Tibial nerve (tissue), 4 donors: Measurements from ENCODE around the gene ABHD12B. TPM values are rescaled to one million over a fixed set of nuclear protein-coding genes. Genes with fewer than 3 reads are reported as not detected.
A peak's percentile ranks its signal among the peaks of the same experiment; 100 is the strongest.

Experiments
- DNase-seq, 2 donors: peaks; one replicate each; pipeline ENCODE4 v3.0.0-alpha.2; 2019; ENCODE audit warnings: low spot score in 2 of 2
- H3K27ac ChIP-seq, 4 donors: fragments of 200-600 bp; sonication (generic) in 3 of 4; one replicate each; pipeline ENCODE4 v1.5.1; 2017 to 2019; ENCODE audit warnings: mild to moderate bottlenecking in 1 of 4
- H3K27me3 ChIP-seq, 2 donors: fragments of 200-600 bp; sonication (generic) in 1 of 2; one replicate each; pipeline versions ENCODE4 v1.5.1 to v1.6.0; 2017 to 2019
- H3K36me3 ChIP-seq, 3 donors: fragments of 200-600 bp; sonication (generic); one replicate each; pipeline ENCODE4 v1.5.1; 2018 to 2019
- H3K4me1 ChIP-seq, 4 donors: fragments of 200-600 bp; sonication (generic) in 3 of 4; one replicate each; pipeline ENCODE4 v1.5.1; 2017 to 2019
- H3K4me3 ChIP-seq, 4 donors: fragments of 200-600 bp; sonication (generic) in 3 of 4; one replicate each; pipeline ENCODE4 v1.5.1; 2017 to 2019; ENCODE audit warnings: mild to moderate bottlenecking in 1 of 4, moderate library complexity in 1 of 4
- H3K9me3 ChIP-seq, 4 donors: fragments of 200-600 bp; sonication (generic) in 3 of 4; one replicate each; pipeline ENCODE4 v1.5.1; 2017 to 2019
- CTCF ChIP-seq, 5 experiments: fragments of 200-600 bp in 3 of 5; fragments of 450-650 bp in 2 of 5; sonication (generic) in 3 of 5; IDR thresholded peaks; one replicate each; pipeline ENCODE4 v1.5.1; 2016 to 2019; ENCODE audit warnings: antibody characterized with exemption in 5 of 5, mild to moderate bottlenecking in 3 of 5, moderate library complexity in 2 of 5
- EP300 ChIP-seq, 2 donors: sonication (generic); formaldehyde crosslinking; IDR thresholded peaks; one replicate each; pipeline ENCODE4 v1.6.1; 2017; ENCODE audit warnings: antibody characterized with exemption in 2 of 2, mild to moderate bottlenecking in 1 of 2
- POLR2A ChIP-seq, 2 donors: fragments of 450-650 bp; IDR thresholded peaks; one replicate each; pipeline ENCODE4 v1.6.1; 2017; ENCODE audit warnings: antibody characterized with exemption in 2 of 2, mild to moderate bottlenecking in 2 of 2, moderate library complexity in 2 of 2
- WGBS, 2 donors: methylation state at CpG; one replicate each; pipeline ENCODE4 v1.1.5; 2018; 5-methylcytosine and 5-hydroxymethylcytosine counted together
- total RNA-seq, 4 donors: library from RNA; depleted of rRNA; stranded (reverse); fragments of >200 nt; gene quantifications; one replicate each; pipeline ENCODE4 v1.1.0, GENCODE V29; 2016

Gene ABHD12B
- total RNA-seq, result not detected

GRCh38 chr14:50871914-50872732 lies at the start of gene ABHD12B:
Gene ABHD12B (plus strand): TSS chr14:50872053. CDS start chr14:50872175, 122 bp downstream.
- H3K36me3 ChIP-seq, result no peaks in the 10 kb centered on the region
- peaks cover 2 to 24% of the 10 kb centered on the region in 2 donors for H3K27me3 ChIP-seq
- no peak within 1 kb of the TSS for H3K27ac ChIP-seq
- peaks cover 0 to 7% (median 0%) of the 10 kb centered on the region in 4 donors for H3K4me1 ChIP-seq
- no peaks in the 10 kb centered on the region for H3K9me3 ChIP-seq
- TF ChIP-seq EP300 (IDR thresholded peaks at IDR 0.05), result no peak
- no peak for TF ChIP-seq CTCF (IDR thresholded peaks at IDR 0.05)
- no peak for TF ChIP-seq POLR2A (IDR thresholded peaks at IDR 0.05)
- WGBS, 2 donors, result 9% methylated on average over 26 to 55 of the region's 63 CpGs
- peak within 1 kb of the TSS in 2 of 4 donors; percentile 15 to 45 for H3K4me3 ChIP-seq
- no peak for DNase-seq

GRCh38 chr14:50822501-50823042 lies 49.3 kb upstream of the ABHD12B start:
- 65 to 75% methylated on average over 11 of the region's 11 CpGs for WGBS, 2 donors
- DNase-seq, result no peak
- Histone ChIP-seq H3K36me3 (no peaks in the 10 kb centered on the region), H3K27me3 (no peaks in the 10 kb centered on the region), H3K4me3 (no peak overlapping the region), H3K27ac (peak overlapping the region in 1 of 4 donors; percentile 50), H3K4me1 (peaks cover 0 to 38% (median 10%) of the 10 kb centered on the region in 4 donors), H3K9me3 (no peaks in the 10 kb centered on the region)
- TF ChIP-seq POLR2A (IDR thresholded peaks at IDR 0.05), result no peak
- TF ChIP-seq CTCF (IDR thresholded peaks at IDR 0.05), result no peak
- TF ChIP-seq EP300 (IDR thresholded peaks at IDR 0.05), result no peak

- no peak for TF ChIP-seq POLR2A (IDR thresholded peaks at IDR 0.05)
- no peak for TF ChIP-seq EP300 (IDR thresholded peaks at IDR 0.05)
- TF ChIP-seq CTCF (IDR thresholded peaks at IDR 0.05), result no peak
- H3K36me3 ChIP-seq, result no peaks in the 10 kb centered on the region
- H3K27me3 ChIP-seq, result no peaks in the 10 kb centered on the region
- H3K27ac ChIP-seq, result peak overlapping the region in 2 of 4 donors; percentile 13 to 50
- 69 to 74% methylated on average over 11 of the region's 11 CpGs for WGBS, 2 donors
- DNase-seq, result peak in 1 of 2 donors; percentile 35
- H3K4me1 ChIP-seq, result peaks cover 0 to 38% (median 10%) of the 10 kb centered on the region in 4 donors
- H3K4me3 ChIP-seq, result no peak overlapping the region
- H3K9me3 ChIP-seq, result no peaks in the 10 kb centered on the region
Observed at GRCh38 chr14:50823051-50823761, 48.6 kb upstream of the ABHD12B start.

- peaks cover 0 to 46% (median 10%) of the 10 kb centered on the region in 4 donors for H3K4me1 ChIP-seq
- WGBS, 2 donors, result 76 to 80% methylated on average over 10 of the region's 10 CpGs
- no peaks in the 10 kb centered on the region for H3K36me3 ChIP-seq
- no peaks in the 10 kb centered on the region for H3K27me3 ChIP-seq
- peak overlapping the region in 1 of 4 donors; percentile 19 for H3K4me3 ChIP-seq
- no peak for DNase-seq
- H3K9me3 ChIP-seq, result no peaks in the 10 kb centered on the region
- H3K27ac ChIP-seq, result peak overlapping the region in 2 of 4 donors; percentile 13 to 50
- no peak for TF ChIP-seq CTCF (IDR thresholded peaks at IDR 0.05)
- TF ChIP-seq POLR2A (IDR thresholded peaks at IDR 0.05), result no peak
- no peak for TF ChIP-seq EP300 (IDR thresholded peaks at IDR 0.05)
Observed at GRCh38 chr14:50823762-50824636, 47.9 kb upstream of the ABHD12B start.
